GM12801 (cell line): ENCODE results near the gene PDZRN3.

Experiments used
- TF ChIP-seq, protein P1 (sequence below): IDR thresholded peaks from one replicate; pipeline ENCODE4 v1.5.1; 2011; ENCODE audit warnings: control low read depth; ENCODE audit not compliant: insufficient read length; ENCODE audit errors: extremely low read depth

Gene PDZRN3

DNA sequence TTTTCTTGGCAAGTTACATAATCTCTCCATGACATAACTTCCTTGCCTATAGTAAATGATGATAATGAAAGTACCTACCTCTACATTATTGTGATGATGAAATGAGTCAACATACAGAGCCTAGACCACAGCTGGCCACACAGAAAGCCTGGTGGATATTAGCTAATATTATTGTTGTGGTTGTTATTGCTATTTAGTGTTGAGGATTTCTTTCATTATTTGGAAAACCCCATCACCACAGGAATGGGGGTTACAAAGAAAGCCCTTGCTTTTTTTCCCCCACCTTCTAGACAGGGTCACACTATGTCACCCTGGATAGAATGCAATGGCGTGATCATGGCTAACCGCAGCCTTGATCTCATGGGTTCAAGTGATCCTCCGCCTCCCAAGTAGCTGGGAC is 125.0 kb downstream of the PDZRN3 start:
- TF ChIP-seq, protein P1, sequence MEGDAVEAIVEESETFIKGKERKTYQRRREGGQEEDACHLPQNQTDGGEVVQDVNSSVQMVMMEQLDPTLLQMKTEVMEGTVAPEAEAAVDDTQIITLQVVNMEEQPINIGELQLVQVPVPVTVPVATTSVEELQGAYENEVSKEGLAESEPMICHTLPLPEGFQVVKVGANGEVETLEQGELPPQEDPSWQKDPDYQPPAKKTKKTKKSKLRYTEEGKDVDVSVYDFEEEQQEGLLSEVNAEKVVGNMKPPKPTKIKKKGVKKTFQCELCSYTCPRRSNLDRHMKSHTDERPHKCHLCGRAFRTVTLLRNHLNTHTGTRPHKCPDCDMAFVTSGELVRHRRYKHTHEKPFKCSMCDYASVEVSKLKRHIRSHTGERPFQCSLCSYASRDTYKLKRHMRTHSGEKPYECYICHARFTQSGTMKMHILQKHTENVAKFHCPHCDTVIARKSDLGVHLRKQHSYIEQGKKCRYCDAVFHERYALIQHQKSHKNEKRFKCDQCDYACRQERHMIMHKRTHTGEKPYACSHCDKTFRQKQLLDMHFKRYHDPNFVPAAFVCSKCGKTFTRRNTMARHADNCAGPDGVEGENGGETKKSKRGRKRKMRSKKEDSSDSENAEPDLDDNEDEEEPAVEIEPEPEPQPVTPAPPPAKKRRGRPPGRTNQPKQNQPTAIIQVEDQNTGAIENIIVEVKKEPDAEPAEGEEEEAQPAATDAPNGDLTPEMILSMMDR: no peak

DNA sequence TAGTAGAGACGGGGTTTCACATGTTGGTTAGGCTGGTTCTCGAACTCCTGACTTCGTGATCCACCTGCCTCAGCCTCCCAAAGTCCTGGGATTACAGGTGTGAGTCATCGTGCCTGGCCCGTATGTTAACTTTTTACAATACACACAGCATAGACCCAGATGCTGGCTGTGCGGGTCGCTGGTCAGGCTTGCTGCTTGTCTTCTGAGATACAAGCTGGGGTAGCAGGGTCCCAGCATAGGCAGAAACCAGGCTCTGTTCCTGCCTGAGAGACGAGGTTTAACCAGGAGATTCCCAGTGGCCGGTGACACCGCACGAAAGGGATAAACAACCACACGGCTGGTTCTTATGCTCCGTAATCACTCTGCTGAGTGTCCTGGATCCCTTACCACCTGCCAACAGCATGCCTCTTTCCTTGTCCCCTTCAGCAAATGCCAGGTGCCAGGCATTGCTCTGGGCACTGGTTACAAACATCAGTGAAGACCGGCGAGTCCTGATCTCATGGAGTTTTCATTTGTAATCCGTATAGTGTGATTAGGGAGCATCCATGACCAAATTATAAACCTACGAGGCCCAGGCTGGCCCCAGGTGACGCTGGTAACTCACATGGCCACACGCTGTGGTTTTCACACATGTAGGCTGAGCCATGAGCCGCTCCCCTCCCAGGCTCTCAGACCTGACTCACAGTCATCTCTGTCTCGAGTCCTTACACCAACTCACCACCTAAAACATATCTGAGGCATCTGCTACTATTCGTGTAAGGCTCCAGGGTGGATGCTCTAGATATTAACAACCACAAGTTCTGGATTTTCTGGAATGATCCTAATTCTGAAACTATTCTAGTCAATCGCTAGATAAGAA is 125.7 kb downstream of the PDZRN3 start:
- TF ChIP-seq, protein P1: no peak

DNA sequence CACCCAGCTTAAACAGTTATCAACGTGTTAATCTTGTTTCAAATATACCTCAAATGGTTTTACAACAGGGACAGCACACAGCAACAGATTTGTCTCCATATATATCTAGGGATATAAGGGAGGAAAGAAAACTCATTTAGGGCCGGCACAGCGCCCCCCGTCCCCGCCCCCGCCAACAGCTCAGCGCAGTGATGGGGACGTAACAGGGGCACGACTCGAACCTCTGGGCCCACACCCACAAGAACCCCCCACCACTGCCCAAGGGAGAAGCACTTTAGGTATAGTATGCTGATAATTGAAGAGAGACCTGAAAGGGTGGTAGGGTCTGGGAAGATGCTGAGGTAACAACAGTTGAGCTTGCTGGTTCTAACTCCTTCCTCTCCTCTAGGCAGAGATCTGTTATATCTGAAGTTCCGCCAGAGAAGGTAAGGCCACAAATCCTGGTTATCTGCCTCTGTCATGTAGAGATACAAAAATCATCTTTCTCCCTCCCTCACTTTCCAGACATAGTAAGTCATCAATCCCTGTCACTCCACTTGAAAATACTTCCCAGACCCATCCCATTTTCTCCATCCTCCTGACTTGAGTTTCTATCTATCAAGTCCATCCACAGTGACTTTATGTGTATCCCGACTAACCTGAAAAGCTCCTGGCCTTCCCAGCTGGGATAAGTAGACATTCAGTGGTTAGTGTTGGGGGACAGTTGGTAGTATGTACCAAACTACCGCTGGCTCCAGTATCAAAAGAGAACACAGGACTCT is 126.9 kb downstream of the PDZRN3 start:
- TF ChIP-seq, protein P1: no peak

DNA sequence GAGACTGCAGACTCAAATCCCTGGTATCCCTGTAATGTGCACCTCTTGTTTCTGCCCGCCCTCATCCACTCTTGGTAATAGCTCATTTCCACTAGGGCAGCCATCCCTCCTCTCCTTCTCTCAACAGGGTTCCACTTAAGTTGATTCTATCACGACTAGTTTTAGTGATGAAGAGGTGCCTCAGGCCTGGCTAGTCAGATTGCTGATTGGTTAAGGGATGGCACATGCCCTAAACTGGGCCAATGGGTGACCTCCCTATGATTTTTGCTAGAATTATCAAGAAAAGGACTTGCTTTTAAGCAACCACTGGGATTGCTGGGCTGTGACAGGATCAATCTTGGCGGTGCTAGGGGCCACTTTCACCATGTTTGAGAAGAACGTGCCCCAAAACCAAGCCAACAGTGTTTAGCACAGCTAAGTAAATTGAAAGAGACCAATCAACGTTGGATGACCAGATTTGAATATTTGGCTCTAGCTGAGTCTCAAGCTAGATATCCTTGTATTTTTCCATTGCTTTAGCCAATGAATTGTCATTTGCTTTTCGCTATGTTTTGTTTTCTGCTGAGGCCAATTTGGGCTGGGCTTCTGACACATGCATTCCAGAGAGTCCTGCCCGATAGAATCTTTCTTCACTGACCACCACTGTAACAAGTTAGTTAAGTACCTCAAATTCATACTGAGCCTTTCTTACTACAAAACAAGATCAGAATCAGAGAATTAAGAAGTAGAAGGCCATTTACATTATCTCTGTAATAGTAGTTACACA is 131.0 kb downstream of the PDZRN3 start:
- TF ChIP-seq, protein P1: no peak

DNA sequence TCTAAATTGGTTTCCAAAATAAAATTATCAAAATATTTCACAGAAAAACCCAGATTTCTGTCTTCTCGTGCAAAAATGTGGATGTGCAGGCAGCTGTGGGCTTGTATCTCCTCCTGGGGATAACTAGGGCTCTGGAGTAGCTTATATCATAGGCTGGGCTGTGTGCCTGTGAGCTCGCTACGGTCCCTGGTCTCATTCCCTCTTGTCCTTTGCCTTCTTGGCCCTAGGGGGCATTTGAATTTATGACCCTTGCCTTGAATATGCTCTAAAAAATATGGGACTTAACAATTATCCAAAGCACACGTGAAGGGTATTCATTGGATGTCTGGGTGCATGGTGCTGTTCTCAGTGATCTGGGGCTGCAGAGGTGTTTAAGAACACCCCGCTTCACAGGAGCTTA is 132.6 kb downstream of the PDZRN3 start:
- TF ChIP-seq, protein P1: no peak

DNA sequence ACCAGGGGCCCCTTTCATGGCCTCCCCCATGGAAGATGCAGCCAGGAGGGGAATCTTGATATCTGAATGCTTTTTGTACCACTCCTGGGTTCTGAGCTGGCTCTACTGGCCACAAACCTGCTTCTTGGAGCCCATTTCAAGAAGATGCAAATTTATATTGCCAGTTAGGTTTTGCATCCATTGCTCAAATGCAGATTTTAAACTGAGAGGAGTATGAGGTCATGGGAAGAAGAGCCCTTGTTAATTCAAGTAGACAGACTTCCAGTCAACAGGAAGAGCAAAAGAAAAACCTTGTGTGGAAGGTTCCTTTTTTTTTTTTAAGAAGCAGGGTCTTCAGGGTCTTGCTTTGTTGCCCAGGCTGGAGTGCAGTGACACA is 133.5 kb downstream of the PDZRN3 start:
- TF ChIP-seq, protein P1: no peak

DNA sequence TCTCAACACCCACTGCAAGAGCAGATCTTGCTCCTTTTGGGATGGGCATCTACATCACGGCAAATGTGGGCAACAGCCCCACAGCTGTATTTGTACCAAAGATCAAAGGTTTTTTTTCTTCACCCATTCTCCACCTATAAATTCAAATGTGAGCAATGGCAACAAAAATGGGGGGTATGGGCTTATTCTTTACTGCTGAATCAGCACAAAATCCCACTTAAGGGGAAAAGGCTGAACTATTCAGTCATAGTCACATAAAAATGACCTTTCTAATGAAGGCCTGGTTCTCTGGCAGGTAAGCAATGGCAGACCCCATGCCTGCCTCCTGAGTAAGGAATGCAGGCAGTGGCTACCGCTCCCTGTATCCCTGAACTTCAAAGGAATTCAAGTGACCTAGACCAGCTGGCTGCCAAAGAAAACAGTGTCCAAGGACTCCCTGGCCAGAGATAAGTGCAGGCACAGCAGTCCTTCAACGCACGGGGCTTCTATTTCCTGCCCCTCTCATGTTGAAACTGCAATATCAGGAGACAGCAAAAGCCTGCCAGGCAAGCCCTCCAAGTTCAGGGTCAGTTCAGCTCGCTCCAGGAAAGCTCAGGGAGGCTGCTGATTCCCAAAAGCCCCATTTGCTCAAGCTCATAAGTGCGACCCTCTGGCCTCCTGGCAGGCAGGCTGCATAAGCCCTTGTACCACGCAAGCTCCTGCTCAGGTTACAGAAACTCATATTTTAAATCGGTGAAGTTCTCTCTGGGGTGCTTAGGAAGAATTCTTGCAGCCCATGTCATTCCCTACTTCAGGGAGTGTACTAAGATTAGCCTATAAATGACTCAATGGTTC is 134.1 kb downstream of the PDZRN3 start:
- TF ChIP-seq, protein P1: no peak
